Type B pancreatic cell (in vitro differentiated cells): ENCODE measurements around the gene CAB39. TPM values are rescaled to one million over a fixed set of nuclear protein-coding genes. Genes with fewer than 3 reads are reported as not detected.

Source experiments
- DNase-seq: peaks from one replicate; pipeline ENCODE4 v3.0.0; 2021; ENCODE audit warnings: mixed read lengths; ENCODE audit not compliant: unreplicated experiment; ENCODE audit errors: extremely low spot score
- H3K27ac Mint-ChIP-seq: 2 replicates; pipeline ENCODE4 v1.8.0; 2021; ENCODE audit warnings: mild to moderate bottlenecking, mixed read lengths
- H3K27me3 Mint-ChIP-seq: 2 replicates; pipeline ENCODE4 v1.8.0; 2021; ENCODE audit warnings: mixed read lengths
- H3K36me3 Mint-ChIP-seq: 2 replicates; pipeline ENCODE4 v1.8.0; 2021; ENCODE audit warnings: mixed read lengths
- H3K4me1 Mint-ChIP-seq: one replicate; pipeline ENCODE4 v1.8.0; 2021; ENCODE audit warnings: mixed read lengths; ENCODE audit not compliant: unreplicated experiment
- H3K4me3 Mint-ChIP-seq: 2 replicates; pipeline ENCODE4 v1.8.0; 2021; ENCODE audit warnings: mild to moderate bottlenecking, mixed read lengths
- H3K9me3 Mint-ChIP-seq: 2 replicates; pipeline ENCODE4 v1.8.0; 2021; ENCODE audit warnings: mixed read lengths
- total RNA-seq: library from RNA; stranded (reverse); gene quantifications from 2 replicates; pipeline ENCODE4 v1.2.1, GENCODE V29; 2021; ENCODE audit warnings: low replicate concordance
- TF ChIP-seq, protein P1 (sequence below): fragments of 200-600 bp; sonication (generic); conservative IDR thresholded peaks from 2 replicates; pipeline ENCODE4 v1.5.0; 2021; ENCODE audit warnings: antibody characterized with exemption, mild to moderate bottlenecking

Gene CAB39
- total RNA-seq, 1 donor from 2014 or later: 49.2 TPM

GRCh38 chr2:230770804-230771203 is 58.2 kb downstream of the CAB39 start:
- TF ChIP-seq, protein P1, sequence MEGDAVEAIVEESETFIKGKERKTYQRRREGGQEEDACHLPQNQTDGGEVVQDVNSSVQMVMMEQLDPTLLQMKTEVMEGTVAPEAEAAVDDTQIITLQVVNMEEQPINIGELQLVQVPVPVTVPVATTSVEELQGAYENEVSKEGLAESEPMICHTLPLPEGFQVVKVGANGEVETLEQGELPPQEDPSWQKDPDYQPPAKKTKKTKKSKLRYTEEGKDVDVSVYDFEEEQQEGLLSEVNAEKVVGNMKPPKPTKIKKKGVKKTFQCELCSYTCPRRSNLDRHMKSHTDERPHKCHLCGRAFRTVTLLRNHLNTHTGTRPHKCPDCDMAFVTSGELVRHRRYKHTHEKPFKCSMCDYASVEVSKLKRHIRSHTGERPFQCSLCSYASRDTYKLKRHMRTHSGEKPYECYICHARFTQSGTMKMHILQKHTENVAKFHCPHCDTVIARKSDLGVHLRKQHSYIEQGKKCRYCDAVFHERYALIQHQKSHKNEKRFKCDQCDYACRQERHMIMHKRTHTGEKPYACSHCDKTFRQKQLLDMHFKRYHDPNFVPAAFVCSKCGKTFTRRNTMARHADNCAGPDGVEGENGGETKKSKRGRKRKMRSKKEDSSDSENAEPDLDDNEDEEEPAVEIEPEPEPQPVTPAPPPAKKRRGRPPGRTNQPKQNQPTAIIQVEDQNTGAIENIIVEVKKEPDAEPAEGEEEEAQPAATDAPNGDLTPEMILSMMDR: no peak
- Mint-ChIP-seq H3K36me3 (peaks cover 56% of the 10 kb centered on the region), H3K9me3 (no peaks in the 10 kb centered on the region), H3K4me1 (no peaks in the 10 kb centered on the region), H3K27ac (no peak overlapping the region), H3K27me3 (no peaks in the 10 kb centered on the region), H3K4me3 (no peak overlapping the region)
- no peak for DNase-seq

DNA sequence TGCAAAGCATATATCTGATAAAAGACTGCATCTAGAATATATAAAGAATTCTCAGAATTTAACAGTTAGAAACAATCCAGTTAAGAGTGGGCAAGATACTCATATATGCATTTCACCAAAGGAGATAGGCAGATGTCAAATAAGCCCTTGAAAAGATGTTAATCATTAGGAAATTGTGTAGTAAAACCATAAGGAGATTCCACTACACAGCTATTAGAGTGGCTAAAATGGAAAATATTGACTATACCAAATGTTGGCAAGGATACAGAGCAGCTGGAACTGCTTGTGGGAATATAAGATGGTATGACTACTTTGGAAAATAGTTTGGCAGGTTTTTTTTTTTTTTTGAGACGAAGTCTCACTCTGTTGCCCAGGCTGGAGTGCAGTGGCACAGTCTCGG is 59.5 kb downstream of the CAB39 start:
- no peak overlapping the region for H3K27ac Mint-ChIP-seq
- no peaks in the 10 kb centered on the region for H3K4me1 Mint-ChIP-seq
- H3K27me3 Mint-ChIP-seq: no peaks in the 10 kb centered on the region
- H3K9me3 Mint-ChIP-seq: no peaks in the 10 kb centered on the region
- no peak for DNase-seq
- TF ChIP-seq, protein P1: no peak
- peaks cover 47% of the 10 kb centered on the region for H3K36me3 Mint-ChIP-seq
- no peak overlapping the region for H3K4me3 Mint-ChIP-seq

DNA sequence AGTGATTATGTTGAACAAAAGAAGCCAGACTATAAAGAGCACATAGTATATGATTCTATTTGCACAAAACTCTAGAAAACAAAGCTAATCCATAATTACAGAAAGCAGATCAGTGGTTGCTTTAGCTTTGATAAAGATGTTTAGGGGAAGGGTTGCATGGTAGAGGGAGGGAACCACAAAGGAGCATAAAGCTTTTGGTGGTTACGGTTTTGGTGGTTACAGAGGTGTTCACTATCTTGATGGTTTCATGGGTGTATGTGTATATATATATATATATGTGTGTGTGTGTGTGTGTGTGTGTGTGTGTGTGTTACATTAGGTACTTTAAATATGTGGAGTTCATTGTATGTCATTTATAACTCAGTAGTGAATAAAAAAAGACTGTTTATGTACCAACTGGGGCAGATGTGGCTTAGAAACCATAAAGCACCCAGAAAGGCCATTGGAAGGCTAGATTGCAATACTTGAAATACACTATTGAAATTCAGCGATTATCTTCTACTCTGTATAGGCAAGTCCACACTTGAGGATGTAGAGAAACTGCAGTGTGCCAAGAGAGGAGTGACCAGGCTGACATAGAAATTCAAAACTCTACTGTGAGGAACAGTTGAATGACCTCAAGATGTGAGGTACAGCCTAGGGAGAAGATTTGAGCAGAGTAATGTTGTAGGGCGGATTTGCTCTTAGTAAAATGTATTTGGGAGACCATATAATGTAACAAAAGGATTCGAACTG is 60.6 kb downstream of the CAB39 start:
- no peak for DNase-seq
- Mint-ChIP-seq H3K4me3 (no peak overlapping the region), H3K9me3 (no peaks in the 10 kb centered on the region), H3K27ac (no peak overlapping the region), H3K27me3 (no peaks in the 10 kb centered on the region), H3K36me3 (peaks cover 46% of the 10 kb centered on the region), H3K4me1 (peaks cover 7% of the 10 kb centered on the region)
- TF ChIP-seq, protein P1: no peak

GRCh38 chr2:230774348-230774951 is 61.8 kb downstream of the CAB39 start:
- TF ChIP-seq, protein P1: no peak
- peak overlapping the region; percentile 67 for H3K27ac Mint-ChIP-seq

GRCh38 chr2:230775737-230776136 is 63.1 kb downstream of the CAB39 start:
- H3K27ac Mint-ChIP-seq: no peak overlapping the region
- H3K4me1 Mint-ChIP-seq: peaks cover 9% of the 10 kb centered on the region

More at GRCh38 chr2:230774348-230774951, 61.8 kb downstream of the CAB39 start:
- no peaks in the 10 kb centered on the region for H3K9me3 Mint-ChIP-seq
- peaks cover 37% of the 10 kb centered on the region for H3K36me3 Mint-ChIP-seq
- peak overlapping the region; percentile 7 for H3K4me3 Mint-ChIP-seq
- no peak for DNase-seq
- H3K27me3 Mint-ChIP-seq: no peaks in the 10 kb centered on the region
- peaks cover 9% of the 10 kb centered on the region for H3K4me1 Mint-ChIP-seq

More at GRCh38 chr2:230775737-230776136, 63.1 kb downstream of the CAB39 start:
- no peak for DNase-seq
- Mint-ChIP-seq H3K9me3 (no peaks in the 10 kb centered on the region), H3K27me3 (no peaks in the 10 kb centered on the region), H3K36me3 (peaks cover 43% of the 10 kb centered on the region), H3K4me3 (no peak overlapping the region)
- TF ChIP-seq, protein P1: no peak
